ENCODE data around the gene TLE2. TPM values are rescaled to one million over a fixed set of nuclear protein-coding genes. Genes with fewer than 3 reads are reported as not detected.

Gene TLE2
- total RNA-seq, 1 experiment from 2014 or later = not detected

DNA sequence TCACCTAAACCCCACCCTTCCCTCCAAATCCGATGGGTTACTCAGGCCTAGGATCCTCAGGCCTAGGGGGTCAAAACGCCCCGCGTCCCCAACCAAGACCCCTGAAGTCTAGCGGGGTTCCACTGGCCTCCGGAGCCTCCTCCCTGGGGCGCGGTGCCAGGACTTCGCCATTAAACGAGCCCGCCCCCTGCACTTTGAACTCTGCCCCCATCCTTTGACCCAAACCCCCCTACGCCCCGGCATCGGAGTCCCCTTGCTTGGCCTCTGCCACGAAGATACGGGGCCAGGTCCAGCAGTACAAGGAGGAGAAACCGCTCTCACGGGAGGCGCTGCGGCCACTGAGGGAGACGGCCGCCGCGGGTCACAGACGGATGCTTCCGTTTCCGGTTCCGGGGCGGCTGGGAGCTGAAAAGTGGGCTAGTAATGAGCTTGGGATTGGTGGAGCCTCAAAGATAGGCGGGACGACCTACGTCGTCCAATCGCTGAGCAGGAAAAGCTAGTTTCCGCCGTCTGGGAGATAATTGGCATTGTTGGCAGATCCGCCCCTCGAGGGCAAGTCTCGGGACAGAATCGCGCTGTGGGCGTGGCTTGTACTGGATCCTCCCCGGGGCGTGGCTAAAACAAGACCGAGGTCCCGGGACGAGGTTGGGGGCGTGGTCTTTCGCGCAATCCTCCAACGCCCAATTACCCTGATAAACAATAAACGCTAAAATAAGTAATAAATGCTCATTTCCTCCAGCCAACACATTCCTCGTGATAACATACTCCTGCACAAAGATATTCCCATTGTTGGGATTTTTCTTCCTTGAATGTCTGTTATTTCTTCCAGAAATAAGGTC lies 78.6 kb downstream of the TLE2 start:
- DNase-seq (ENCODE audit: low read depth) = peak; percentile 99

DNA sequence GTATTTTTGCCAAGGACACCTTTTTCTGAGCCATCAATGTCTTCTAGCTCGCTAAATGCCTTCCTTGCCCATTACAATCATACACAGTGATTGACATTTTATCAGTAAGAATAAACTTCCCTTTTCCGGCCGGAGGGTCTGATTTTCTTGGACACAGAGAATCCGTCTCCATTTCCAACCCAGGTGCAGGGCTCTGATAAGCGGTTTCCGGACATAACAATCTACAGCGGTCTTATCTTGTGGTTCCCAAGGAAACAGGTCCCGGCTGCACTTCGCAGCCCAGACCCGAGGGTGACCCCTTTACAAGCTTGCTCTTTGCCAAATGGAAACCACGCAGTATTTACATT lies 79.2 kb downstream of the TLE2 start:
- DNase-seq (ENCODE audit: low read depth) = peak; percentile 53

Other genes starting within 250 kb of the TLE2 start
- 60.4 and 87.9 TPM in 2 replicates for gene SGTA, start 246.0 kb downstream of the TLE2 start, total RNA-seq (2014; rRNA removed; shearing (Covaris generic))
- gene THOP1, start 243.8 kb downstream of the TLE2 start, total RNA-seq (2014; rRNA removed; shearing (Covaris generic)) = 61.7 and 134 TPM in 2 replicates
- 4.6 and 4.9 TPM in 2 replicates for gene ZNF554, start 209.4 kb downstream of the TLE2 start, total RNA-seq (2014; rRNA removed; shearing (Covaris generic))
- gene ZNF555, start 187.8 kb downstream of the TLE2 start, total RNA-seq (2014; rRNA removed; shearing (Covaris generic)) = 8.3 and 8.7 TPM in 2 replicates
- gene ZNF556, start 161.9 kb downstream of the TLE2 start, total RNA-seq (2014; rRNA removed; shearing (Covaris generic)) = 0.52 TPM in 1 of 2 replicates, not detected in the other
- gene ZNF57, start 128.4 kb downstream of the TLE2 start, total RNA-seq (2014; rRNA removed; shearing (Covaris generic)) = 5.0 and 8.4 TPM in 2 replicates
- 4.9 and 7.6 TPM in 2 replicates for gene ZNF77, start 84.3 kb downstream of the TLE2 start, total RNA-seq (2014; rRNA removed; shearing (Covaris generic))
- 0.10 and 2.8 TPM in 2 replicates for gene TLE6, start 51.7 kb downstream of the TLE2 start, total RNA-seq (2014; rRNA removed; shearing (Covaris generic))
- gene TLE5, start 33.2 kb upstream of the TLE2 start, total RNA-seq (2014; rRNA removed; shearing (Covaris generic)) = 186 and 200 TPM in 2 replicates
- gene GNA11, start 65.1 kb upstream of the TLE2 start, total RNA-seq (2014; rRNA removed; shearing (Covaris generic)) = 38.0 and 69.7 TPM in 2 replicates
- gene GNA15, start 106.8 kb upstream of the TLE2 start, total RNA-seq (2014; rRNA removed; shearing (Covaris generic)) = not detected in 2 replicates
- not detected in 2 replicates for gene S1PR4, start 149.5 kb upstream of the TLE2 start, total RNA-seq (2014; rRNA removed; shearing (Covaris generic))
- gene NCLN, start 156.7 kb upstream of the TLE2 start, total RNA-seq (2014; rRNA removed; shearing (Covaris generic)) = 44.7 and 76.1 TPM in 2 replicates
- not detected in 2 replicates for gene CELF5, start 195.4 kb upstream of the TLE2 start, total RNA-seq (2014; rRNA removed; shearing (Covaris generic))

Measured in M059J (cell line).